Measurements from ENCODE around the gene INAFM2. TPM values are rescaled to one million over a fixed set of nuclear protein-coding genes. Genes with fewer than 3 reads are reported as not detected.

The INAFM2 gene
- total and polyA plus RNA-seq, 10 of the 15 experiments (the other 5 are each of a cell fraction or from before 2014, with no cell fraction given): 0.75 to 8.1 (median 3.9) TPM

GRCh38 chr15:40369971-40370370 is 46.5 kb downstream of the INAFM2 start:
- Histone ChIP-seq H3K4me2 (ENCODE audit: control insufficient read depth, insufficient read depth) (no peak overlapping the region), H3K27me3 (replicated peaks in 1 of 2; ENCODE audit: control insufficient read depth in 2 of 2, insufficient read depth in 2 of 2, low read length in 1 of 2) (peaks cover 3 to 5% of the 10 kb centered on the region in 2 experiments), H3K4me3 (no peak overlapping the region), H3K9ac (ENCODE audit: control insufficient read depth, insufficient read depth, low read length) (no peak overlapping the region), H3K36me3 (ENCODE audit: control insufficient read depth in 2 of 2, insufficient read depth in 2 of 2, low read length in 1 of 2) (no peaks in the 10 kb centered on the region), H3K4me1 (ENCODE audit: control insufficient read depth, insufficient read depth, low read length) (peaks cover 8% of the 10 kb centered on the region), H3K27ac (ENCODE audit: control insufficient read depth, insufficient read depth) (no peak overlapping the region), H2AFZ (ENCODE audit: control insufficient read depth, low read depth, low read length) (no peak overlapping the region), H3K9me3 (replicated peaks; ENCODE audit: control insufficient read depth, insufficient read depth, low read length) (no peaks in the 10 kb centered on the region), H3K79me2 (ENCODE audit: control insufficient read depth, insufficient read depth, low read length) (no peaks in the 10 kb centered on the region), H4K20me1 (ENCODE audit: control insufficient read depth, insufficient read depth) (no peaks in the 10 kb centered on the region)
- no TSS peak for BruUV-seq (replicated peaks)
- ATAC-seq (no peak), DNase-seq (ENCODE audit: low read depth, low spot score) (no peak), FAIRE-seq (no peak)
- POLR2A ChIA-PET: interaction anchor here (0.5 to 0.6 kb wide), 2 partner anchors 296 to 807 kb away, joined by 4 to 6 read pairs; no protein-coding TSS in a partner anchor
- SMC1A ChIA-PET (ENCODE audit: uncharacterized antibody, unreplicated experiment): no interaction called here
- TF ChIP-seq GABPA (IDR thresholded peaks at IDR 0.05; ENCODE audit: low read depth): no peak
- TF ChIP-seq PAX8 (IDR thresholded peaks at IDR 0.05): no peak
- no peak for TF ChIP-seq BHLHE40 (IDR thresholded peaks at IDR 0.05; ENCODE audit: borderline replicate concordance in 1 of 2, low read depth in 2 of 2, low read length in 1 of 2)
- TF ChIP-seq ATF3 (IDR thresholded peaks at IDR 0.05; ENCODE audit: borderline replicate concordance, extremely low read depth, low read depth, low read length): no peak
- no peak for TF ChIP-seq ZNF687 (IDR thresholded peaks at IDR 0.05)
- WGBS (ENCODE audit: insufficient coverage, insufficient replicate concordance, low lambda C conversion rate, missing lambda C conversion rate): 66% methylated on average over 13 of the region's 13 CpGs
- in situ Hi-C loops (cut with MboI) (no loop called here), intact Hi-C loops (cut with micrococcal nuclease; ENCODE audit: unreplicated experiment) (no loop called here)
- RAD21 ChIA-PET (ENCODE audit: unreplicated experiment): no interaction called here
- CTCF ChIA-PET: interaction anchor here (2.5 to 7.5 kb wide), 3 partner anchors 26 to 53 kb away, joined by 11 to 58 read pairs (median 47); partner anchors contain the start of gene IVD
